Caco-2 (cell line): ENCODE data around the gene GALNT18. TPM values are rescaled to one million over a fixed set of nuclear protein-coding genes. Genes with fewer than 3 reads are reported as not detected.

Experiments
- BruUV-seq: library from RNA; stranded (reverse); fragments of 400-500 nt; replicated peaks from 2 replicates; lab custom pipeline; 2021; lab: Mats Ljungman, UMichigan
- CTCF ChIA-PET: fragments of 300-600 bp; sonication (Branson Sonifier 250); formaldehyde crosslinking; loops from one replicate; lab custom pipeline; 2022; ENCODE audit warnings: antibody characterized with exemption; lab: Charles Lee
- POLR2A ChIA-PET: fragments of 300-600 bp; sonication (Branson Sonifier 250); formaldehyde crosslinking; loops from one replicate; lab custom pipeline; 2022; ENCODE audit warnings: antibody characterized with exemption; lab: Charles Lee
- DNase-seq, 2 experiments: peaks; one replicate each; pipeline versions ENCODE4 v3.0.0 to v3.0.0-alpha.2; 2020 to 2022
- H3K27me3 ChIP-seq: replicated peaks from 2 replicates; pipeline ENCODE4 v1.6.0; 2011; ENCODE audit warnings: low read length; ENCODE audit not compliant: control insufficient read depth, insufficient read depth
- H3K36me3 ChIP-seq: 2 replicates; pipeline ENCODE4 v1.5.1; 2011; ENCODE audit warnings: low read length; ENCODE audit not compliant: control insufficient read depth, insufficient read depth
- H3K4me1 ChIP-seq: fragments of 250-450 bp; sonication (Bioruptor Pico); 2 replicates; pipeline ENCODE4 v1.5.1; 2020; ENCODE audit warnings: mild to moderate bottlenecking
- H3K4me3 ChIP-seq: 2 replicates; pipeline ENCODE4 v1.5.1; 2011; ENCODE audit warnings: low read depth, mild to moderate bottlenecking, control low read depth, low read length
- H3K9me3 ChIP-seq: fragments of 250-450 bp; sonication (Bioruptor Pico); 2 replicates; pipeline ENCODE4 v1.5.1; 2020; ENCODE audit warnings: mild to moderate bottlenecking, moderate library complexity
- H3K27ac Mint-ChIP-seq: one replicate; pipeline ENCODE4 v1.8.0; 2022; ENCODE audit warnings: mixed read lengths; ENCODE audit not compliant: unreplicated experiment
- H3K27me3 Mint-ChIP-seq: one replicate; pipeline ENCODE4 v1.8.0; 2022; ENCODE audit warnings: mixed read lengths; ENCODE audit not compliant: insufficient read depth, unreplicated experiment
- H3K36me3 Mint-ChIP-seq: one replicate; pipeline ENCODE4 v1.8.0; 2022; ENCODE audit warnings: mild to moderate bottlenecking, mixed read lengths; ENCODE audit not compliant: insufficient read depth, unreplicated experiment
- H3K4me1 Mint-ChIP-seq: one replicate; pipeline ENCODE4 v1.8.0; 2022; ENCODE audit warnings: low read depth, mixed read lengths; ENCODE audit not compliant: unreplicated experiment
- H3K4me3 Mint-ChIP-seq: one replicate; pipeline ENCODE4 v1.8.0; 2022; ENCODE audit warnings: mild to moderate bottlenecking, moderate library complexity, mixed read lengths; ENCODE audit not compliant: unreplicated experiment
- H3K9me3 Mint-ChIP-seq: one replicate; pipeline ENCODE4 v1.8.0; 2022; ENCODE audit warnings: mixed read lengths; ENCODE audit not compliant: unreplicated experiment
- intact Hi-C: fragments of 100-400 bp; cut with micrococcal nuclease; formaldehyde crosslinking; loops from one replicate; pipeline ENCODE4 v1.10.0; 2022; ENCODE audit not compliant: unreplicated experiment
- total RNA-seq: library from RNA; stranded (reverse); gene quantifications from 2 replicates; pipeline ENCODE4 v1.2.3, GENCODE V29; 2022
- TF ChIP-seq, protein P1 (sequence below), 2 experiments: fragments of 200-600 bp in 1 of 2; IDR thresholded peaks; 1 replicate in 1 of 2; 2 replicates in 1 of 2; pipeline versions ENCODE4 v1.5.1 to v1.8.0; 2011 to 2022; ENCODE audit warnings: antibody characterized with exemption in 1 of 2, control low read depth in 1 of 2, inconsistent platforms in 1 of 2, low read depth in 1 of 2, low read length in 1 of 2, mild to moderate bottlenecking in 1 of 2, moderate library complexity in 1 of 2; ENCODE audit not compliant: insufficient read depth in 1 of 2, severe bottlenecking in 1 of 2, unreplicated experiment in 1 of 2

Gene GALNT18
- total RNA-seq, 1 experiment from 2014 or later = 0.43 TPM

DNA sequence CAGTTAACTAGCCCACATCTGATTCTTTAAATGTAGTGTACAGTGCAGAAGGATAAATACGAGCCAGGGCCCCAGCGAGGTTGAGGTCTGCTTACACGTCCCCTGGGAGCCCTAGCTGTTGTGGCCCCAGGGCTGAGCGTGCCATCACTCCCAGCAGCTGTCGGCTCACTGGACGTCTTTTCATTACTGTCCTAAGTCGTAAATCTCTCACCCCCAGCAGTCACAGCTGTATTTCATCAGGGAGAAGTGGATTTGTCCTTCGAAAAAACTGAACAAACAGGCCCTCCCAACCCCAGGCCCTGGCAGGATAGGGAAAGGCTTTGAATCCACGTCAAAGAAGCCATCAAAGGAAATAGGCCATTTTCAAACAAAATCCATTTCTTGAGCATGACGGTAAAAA, 158.4 kb downstream of the GALNT18 start:
- CTCF ChIA-PET = no interaction called here
- TF ChIP-seq, protein P1, sequence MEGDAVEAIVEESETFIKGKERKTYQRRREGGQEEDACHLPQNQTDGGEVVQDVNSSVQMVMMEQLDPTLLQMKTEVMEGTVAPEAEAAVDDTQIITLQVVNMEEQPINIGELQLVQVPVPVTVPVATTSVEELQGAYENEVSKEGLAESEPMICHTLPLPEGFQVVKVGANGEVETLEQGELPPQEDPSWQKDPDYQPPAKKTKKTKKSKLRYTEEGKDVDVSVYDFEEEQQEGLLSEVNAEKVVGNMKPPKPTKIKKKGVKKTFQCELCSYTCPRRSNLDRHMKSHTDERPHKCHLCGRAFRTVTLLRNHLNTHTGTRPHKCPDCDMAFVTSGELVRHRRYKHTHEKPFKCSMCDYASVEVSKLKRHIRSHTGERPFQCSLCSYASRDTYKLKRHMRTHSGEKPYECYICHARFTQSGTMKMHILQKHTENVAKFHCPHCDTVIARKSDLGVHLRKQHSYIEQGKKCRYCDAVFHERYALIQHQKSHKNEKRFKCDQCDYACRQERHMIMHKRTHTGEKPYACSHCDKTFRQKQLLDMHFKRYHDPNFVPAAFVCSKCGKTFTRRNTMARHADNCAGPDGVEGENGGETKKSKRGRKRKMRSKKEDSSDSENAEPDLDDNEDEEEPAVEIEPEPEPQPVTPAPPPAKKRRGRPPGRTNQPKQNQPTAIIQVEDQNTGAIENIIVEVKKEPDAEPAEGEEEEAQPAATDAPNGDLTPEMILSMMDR (IDR thresholded peaks at IDR 0.05; ENCODE audit: insufficient read depth in 1 of 2, low read depth in 1 of 2, low read length in 1 of 2, severe bottlenecking in 1 of 2, unreplicated experiment in 1 of 2) = no peak
- DNase-seq = peak; percentile 8 to 48
- Mint-ChIP-seq H3K4me1 (no peaks in the 10 kb centered on the region), H3K27me3 (peaks cover 7% of the 10 kb centered on the region), H3K27ac (no peak overlapping the region), H3K4me3 (no peak overlapping the region), H3K9me3 (no peaks in the 10 kb centered on the region), H3K36me3 (no peaks in the 10 kb centered on the region)
- no peak overlapping the region for H3K4me3 ChIP-seq
- no peaks in the 10 kb centered on the region for H3K9me3 ChIP-seq
- H3K36me3 ChIP-seq = no peaks in the 10 kb centered on the region
- POLR2A ChIA-PET = no interaction called here
- H3K4me1 ChIP-seq = no peaks in the 10 kb centered on the region
- no TSS peak for BruUV-seq
- no peaks in the 10 kb centered on the region; the same call in 1 of the 2 replicates for H3K27me3 ChIP-seq
- intact Hi-C loops = no loop called here

DNA sequence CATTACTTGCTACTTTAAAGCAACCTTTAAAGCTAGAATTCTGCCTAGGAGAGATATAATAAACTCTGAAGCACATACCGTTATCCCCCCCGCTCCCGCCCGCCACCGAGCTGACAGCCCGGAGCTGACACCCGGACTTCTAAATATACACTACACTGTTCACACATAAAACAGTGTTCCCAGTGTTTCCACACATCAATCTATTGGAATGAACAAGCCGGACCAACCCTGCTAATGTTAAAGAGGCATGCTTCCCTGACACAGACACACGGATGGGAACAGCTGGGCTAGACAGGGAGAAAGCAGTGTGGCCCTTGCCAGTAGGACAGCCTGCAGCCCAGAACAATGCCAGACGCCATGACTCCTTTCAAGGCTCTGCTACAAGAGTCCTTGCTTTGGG, 160.3 kb downstream of the GALNT18 start:
- H3K4me3 ChIP-seq = no peak overlapping the region
- Mint-ChIP-seq H3K27me3 (peaks cover 7% of the 10 kb centered on the region), H3K36me3 (no peaks in the 10 kb centered on the region), H3K27ac (no peak overlapping the region), H3K4me3 (no peak overlapping the region), H3K4me1 (no peaks in the 10 kb centered on the region), H3K9me3 (no peaks in the 10 kb centered on the region)
- TF ChIP-seq, protein P1 (IDR thresholded peaks at IDR 0.05; ENCODE audit: insufficient read depth in 1 of 2, low read depth in 1 of 2, low read length in 1 of 2, severe bottlenecking in 1 of 2, unreplicated experiment in 1 of 2) = no peak
- no peaks in the 10 kb centered on the region for H3K36me3 ChIP-seq
- no peak for DNase-seq
- H3K9me3 ChIP-seq = no peaks in the 10 kb centered on the region
- H3K4me1 ChIP-seq = no peaks in the 10 kb centered on the region
- intact Hi-C loops = no loop called here
- ChIA-PET CTCF (no interaction called here), POLR2A (no interaction called here)
- BruUV-seq = no TSS peak
- no peaks in the 10 kb centered on the region; the same call in 1 of the 2 replicates for H3K27me3 ChIP-seq

DNA sequence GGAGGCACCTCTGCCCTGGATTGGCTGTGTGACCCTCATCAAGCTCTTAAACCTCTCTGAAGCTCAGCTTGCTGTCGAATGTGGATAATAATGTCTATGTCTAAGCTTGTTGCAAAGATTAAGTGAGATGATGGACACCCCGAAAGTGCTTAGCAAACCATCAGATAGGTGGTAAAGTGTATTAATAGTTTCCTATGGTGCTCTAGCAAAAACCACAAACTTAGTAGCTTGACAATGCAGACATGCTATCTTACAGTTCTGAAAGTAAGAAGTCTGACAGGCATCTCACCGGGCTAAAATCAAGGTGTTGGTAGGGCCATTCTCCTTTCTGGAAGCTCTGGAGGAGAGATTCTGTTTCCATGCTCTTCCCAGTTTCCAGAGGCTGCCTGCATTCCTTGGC, 162.2 kb downstream of the GALNT18 start:
- BruUV-seq = no TSS peak

More for the DNA sequence above, 162.2 kb downstream of the GALNT18 start:
- no peak for DNase-seq
- no peak overlapping the region for H3K4me3 ChIP-seq
- Mint-ChIP-seq H3K27ac (no peak overlapping the region), H3K9me3 (no peaks in the 10 kb centered on the region), H3K36me3 (no peaks in the 10 kb centered on the region), H3K27me3 (peaks cover 9% of the 10 kb centered on the region), H3K4me3 (no peak overlapping the region), H3K4me1 (no peaks in the 10 kb centered on the region)
- no peaks in the 10 kb centered on the region; the same call in 1 of the 2 replicates for H3K27me3 ChIP-seq
- ChIA-PET POLR2A (no interaction called here), CTCF (no interaction called here)
- no peaks in the 10 kb centered on the region for H3K9me3 ChIP-seq
- TF ChIP-seq, protein P1 (IDR thresholded peaks at IDR 0.05; ENCODE audit: insufficient read depth in 1 of 2, low read depth in 1 of 2, low read length in 1 of 2, severe bottlenecking in 1 of 2, unreplicated experiment in 1 of 2) = no peak
- intact Hi-C loops = loop anchor here (10.0 kb wide), 1 partner anchor 525 kb away; no protein-coding TSS in a partner anchor
- H3K4me1 ChIP-seq = no peaks in the 10 kb centered on the region
- no peaks in the 10 kb centered on the region for H3K36me3 ChIP-seq
